HG03135 (cell line): Measurements from ENCODE around the gene WEE2.
"Not testable (repeated sequence)": the region's sequence is repeated elsewhere in the genome, so short reads cannot be mapped to it uniquely, and the experiment has no call there.

Experiments used
- ATAC-seq: cut with Tn5 transposase; IDR thresholded peaks from one replicate; pipeline ENCODE4 v1.9.1; 2021; ENCODE audit warnings: mild to moderate bottlenecking, moderate library complexity; ENCODE audit not compliant: unreplicated experiment

Gene WEE2

GRCh38 chr7:141712603-141713255, 4.6 kb downstream of the WEE2 start:
- ATAC-seq = no peak

DNA sequence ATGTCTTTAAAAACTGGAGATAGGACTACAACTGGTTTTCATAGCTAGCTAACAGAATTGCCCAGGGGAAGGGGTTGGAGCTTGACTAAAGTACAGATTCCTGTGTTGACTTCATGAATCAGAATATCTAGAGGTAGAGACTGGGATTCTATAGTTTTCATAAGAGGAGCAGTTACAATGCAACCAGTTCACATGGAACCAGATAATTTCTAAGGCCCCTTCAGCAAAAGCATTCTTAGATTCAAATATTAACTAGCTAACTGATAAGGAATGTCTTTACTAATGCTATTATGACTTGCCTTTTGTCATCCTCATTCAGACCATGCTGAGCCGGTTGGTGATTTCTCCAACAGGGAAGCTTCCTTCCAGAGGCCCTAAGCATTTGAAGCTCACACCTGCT, 5.7 kb downstream of the WEE2 start:
- no peak for ATAC-seq

DNA sequence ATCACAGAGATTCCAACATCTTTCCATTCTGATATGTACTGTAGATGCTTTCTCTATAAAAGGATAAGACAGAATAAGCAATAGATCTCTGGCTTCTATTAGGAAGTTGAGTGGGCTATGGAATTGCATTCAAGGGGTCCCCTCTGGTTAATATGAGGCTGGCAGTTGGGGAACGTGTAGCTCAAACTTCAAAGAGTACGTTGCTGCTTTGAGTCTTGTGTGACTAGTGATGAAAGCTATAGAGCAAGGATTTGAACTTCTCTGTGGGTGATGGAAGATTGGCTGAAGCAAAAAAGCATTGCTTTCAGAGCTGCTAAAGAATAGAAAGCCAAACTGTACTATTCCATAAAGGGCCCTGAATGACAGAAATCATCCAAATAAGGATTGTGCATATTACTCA, 6.4 kb downstream of the WEE2 start:
- ATAC-seq = no peak

GRCh38 chr7:141715018-141715417, 6.9 kb downstream of the WEE2 start:
- no peak for ATAC-seq

DNA sequence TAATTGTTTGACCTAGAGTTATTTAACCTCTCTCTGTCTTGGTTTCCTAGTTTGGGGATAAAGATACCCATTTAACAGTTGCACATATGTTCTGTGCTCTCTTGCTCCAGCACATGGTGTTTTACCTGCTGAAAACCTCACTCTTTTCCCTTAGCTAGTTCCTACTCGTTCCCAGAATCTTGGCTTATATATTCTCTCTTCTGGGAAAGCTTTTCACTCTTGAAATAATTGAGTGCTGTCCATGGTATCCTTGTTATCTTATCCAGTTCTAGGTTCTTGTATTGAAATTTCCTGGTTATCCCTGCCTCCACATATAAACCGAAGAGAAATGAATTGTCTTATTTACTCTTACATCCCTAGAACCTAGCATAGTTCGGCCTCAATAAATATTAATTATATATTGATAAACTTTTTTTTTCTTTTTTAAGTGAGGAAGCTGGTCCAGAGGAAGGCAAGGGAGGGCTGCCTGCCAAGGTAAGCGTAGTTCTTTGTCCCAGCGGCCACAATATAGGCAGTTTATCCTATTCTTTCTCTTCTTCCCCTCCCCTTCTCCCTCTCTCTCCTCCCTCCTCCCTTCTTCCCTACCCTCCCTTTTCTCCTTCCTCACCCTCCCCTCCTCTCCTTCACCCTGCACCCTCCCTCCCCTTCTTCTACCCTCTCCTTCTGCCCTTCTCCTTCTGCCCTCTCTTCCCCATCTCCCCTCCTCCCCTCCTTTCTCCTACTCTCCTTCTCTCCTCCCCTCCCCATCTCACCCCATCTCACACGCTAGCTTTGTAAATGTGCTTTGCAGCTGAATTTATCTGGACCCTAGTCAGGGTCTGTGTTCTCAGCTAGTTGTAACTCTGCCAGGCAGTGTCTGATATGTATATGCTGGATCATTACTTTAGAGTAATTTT, 7.9 kb downstream of the WEE2 start:
- no peak for ATAC-seq

- no peak for ATAC-seq
These were observed 9.3 kb downstream of the WEE2 start for GRCh38 chr7:141717450-141717849.

GRCh38 chr7:141722529-141722928, 14.4 kb downstream of the WEE2 start:
- ATAC-seq = no peak

DNA sequence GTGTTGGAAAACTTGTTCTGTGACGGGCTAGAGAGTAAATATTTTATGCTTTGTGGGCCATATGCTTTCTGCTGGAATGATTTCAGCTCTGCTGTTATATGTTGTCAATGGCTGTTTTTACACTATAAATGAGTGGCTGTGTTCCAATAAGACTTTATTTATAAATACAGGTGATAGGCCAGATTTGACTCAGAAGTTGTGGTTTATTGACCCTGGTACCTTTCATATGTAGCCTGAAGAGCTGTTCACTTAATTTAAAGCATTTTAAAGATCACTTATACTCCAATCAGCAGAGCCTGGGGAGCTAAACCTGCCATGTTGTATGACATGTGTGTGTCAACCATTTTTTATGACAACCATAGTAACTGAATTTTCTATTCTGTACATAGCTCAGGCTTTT, 20.9 kb downstream of the WEE2 start:
- no peak for ATAC-seq

- ATAC-seq = no peak
These were observed 23.5 kb downstream of the WEE2 start for GRCh38 chr7:141731476-141732149.

GRCh38 chr7:141737118-141737835, 29.1 kb downstream of the WEE2 start:
- ATAC-seq = no peak

DNA sequence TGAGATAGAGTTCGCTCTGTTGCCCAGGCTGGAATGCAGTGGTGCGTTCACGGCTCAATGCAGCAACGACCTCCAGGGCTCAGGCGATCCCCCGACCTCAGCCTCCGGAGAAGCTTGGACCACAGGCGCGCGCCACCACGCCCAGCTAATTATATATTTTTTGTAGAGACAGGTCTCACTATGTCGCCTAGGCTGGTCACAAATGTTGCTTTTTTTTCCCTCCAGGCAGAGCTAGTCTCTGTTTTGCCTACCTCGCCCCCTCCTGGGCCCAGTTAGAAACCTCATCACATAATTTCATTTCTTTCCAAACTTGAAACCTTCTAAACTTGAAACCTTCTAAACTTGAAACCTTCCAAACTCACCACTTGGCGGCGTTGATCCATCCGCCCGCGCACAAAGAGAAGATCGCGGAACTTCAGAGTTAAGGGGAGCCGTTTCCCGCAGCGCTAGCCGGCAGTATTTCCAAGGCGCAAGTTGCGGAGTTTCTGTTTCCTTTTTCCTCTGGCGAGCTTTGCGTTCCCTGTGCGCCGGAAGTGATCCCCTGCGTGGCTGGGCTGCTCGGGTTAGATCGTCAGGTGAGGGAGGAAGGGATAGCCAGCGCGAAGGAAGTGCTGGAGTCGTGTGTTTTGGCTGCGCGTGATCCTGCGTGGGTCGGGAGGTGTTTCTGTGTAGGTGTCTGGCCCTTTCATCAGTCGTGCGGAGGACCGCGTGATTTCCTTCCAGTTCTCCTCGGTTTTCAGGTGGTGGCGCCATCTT, 29.9 kb downstream of the WEE2 start, which contains the start of gene SSBP1:
SSBP1 (plus strand) TSS at position 523 of the 756 bp plus-strand sequence. CDS start 809 bp downstream, outside the sequence.
- peak; percentile 91 for ATAC-seq

GRCh38 chr7:141738592-141739013, 30.4 kb downstream of the WEE2 start:
- no peak for ATAC-seq

DNA sequence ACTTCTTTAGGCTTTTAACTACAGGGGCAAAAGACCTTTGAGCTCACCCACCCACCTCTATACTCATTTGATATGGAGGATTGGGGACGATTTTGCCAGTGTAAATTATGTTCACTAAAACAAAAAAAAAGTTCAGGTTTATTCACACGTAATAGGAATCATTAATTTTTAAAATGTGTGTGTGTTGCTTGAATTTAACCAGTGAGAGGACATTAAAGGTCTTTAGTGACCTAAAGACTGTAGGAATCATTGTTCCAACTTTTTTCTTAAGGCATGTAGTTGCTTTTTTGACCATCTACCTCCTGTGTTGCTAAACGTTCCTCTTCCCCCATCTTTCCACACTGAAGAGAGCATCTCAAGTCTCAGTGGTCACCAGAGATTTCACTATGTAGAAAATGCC, 31.1 kb downstream of the WEE2 start:
- no peak for ATAC-seq

DNA sequence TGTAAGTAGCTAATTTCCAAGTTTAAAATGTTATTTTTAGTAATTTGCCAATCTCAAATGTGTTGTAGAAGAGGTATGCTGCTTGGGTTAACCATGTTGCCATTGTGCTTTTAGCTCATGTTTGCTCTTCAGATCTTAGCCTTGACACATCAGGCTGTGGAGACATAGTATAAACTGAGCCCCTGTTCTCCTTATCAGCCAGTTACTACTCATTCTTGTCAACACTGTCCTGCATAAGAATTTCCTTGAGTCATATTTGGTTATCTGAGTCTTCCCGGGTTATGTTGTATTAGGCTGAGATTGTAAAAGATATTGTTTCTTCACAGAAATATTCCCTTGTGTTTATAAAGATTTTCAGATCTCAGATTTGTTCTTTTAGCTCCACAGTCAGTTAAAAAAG, 34.1 kb downstream of the WEE2 start:
- ATAC-seq = no peak

DNA sequence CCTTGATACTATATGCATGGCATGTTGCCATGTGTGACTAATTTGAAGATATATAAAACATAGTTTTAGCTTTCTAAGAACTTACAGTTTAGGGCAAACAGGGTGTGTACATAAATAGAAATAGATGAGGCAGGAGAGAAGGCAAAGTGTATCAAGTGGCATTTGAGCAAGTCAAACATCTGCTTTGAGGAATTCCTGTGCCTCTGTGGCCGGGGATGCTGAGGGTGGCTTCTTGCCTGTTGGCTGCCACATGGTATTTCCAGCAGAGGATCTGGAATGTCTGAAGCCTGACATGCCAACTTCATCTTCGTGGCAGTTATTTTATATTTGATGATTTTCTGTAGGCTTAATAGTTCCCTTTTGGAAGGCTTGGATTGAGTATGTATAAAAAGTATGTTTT, 36.0 kb downstream of the WEE2 start:
- ATAC-seq = no peak

DNA sequence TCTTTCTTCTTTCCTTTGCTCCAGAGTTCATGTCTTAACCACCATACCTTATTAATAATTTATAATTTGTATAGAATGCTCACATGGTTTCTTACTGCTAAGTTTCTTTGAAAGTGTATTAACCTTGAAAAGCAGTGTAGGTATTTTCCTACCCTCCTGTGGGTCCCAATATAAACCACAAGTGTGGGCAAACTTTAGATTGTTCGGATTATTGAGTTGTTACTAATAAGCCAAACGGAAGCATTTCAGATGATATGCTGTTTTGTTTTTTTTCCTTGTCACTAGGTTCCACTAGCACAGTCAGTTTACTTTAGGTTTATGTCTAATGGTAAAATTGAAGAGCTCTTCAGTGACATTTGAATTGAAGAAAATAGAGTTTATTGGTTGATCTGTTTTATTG, 40.2 kb downstream of the WEE2 start:
- ATAC-seq = no peak

GRCh38 chr7:141751904-141752303, 43.8 kb downstream of the WEE2 start:
- ATAC-seq = not testable (repeated sequence)

DNA sequence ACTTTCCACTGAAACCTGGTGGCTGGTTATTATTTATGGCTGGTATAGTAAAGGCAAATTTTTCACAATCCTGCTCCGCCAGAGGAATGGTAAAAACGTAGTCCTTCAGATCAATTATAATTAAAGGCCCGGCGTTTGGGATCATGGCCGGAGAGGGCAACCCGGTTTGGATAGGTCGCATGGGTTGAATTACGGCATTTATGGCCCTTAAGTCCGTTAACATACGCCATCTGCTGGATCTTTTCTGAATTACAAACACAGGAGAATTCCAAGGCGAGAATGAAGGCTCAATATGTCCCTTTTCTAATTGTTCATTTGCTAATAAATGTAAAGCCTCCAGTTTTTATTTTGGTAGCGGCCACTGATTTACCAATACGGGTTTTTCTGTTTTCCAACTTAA, 44.5 kb downstream of the WEE2 start:
- ATAC-seq = no peak

DNA sequence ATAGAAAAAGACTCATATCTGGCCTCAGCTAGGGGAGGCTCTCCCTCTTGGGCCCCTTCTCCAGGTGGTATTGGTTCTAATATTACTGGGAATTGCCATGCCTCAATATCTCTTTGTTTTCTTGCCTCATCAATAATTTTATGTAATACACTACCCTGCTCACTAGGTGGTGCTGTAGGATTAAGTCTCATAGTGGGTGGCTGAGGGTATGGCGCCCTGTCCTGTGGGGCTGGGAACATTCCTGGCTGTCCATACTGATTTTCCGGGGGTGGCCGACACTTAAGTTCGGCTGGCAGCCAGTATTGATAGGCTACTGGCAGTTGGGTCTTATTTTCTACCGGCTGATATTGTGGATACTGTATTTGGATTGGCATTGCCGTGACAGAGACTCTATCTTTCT, 46.8 kb downstream of the WEE2 start:
- ATAC-seq = no peak

DNA sequence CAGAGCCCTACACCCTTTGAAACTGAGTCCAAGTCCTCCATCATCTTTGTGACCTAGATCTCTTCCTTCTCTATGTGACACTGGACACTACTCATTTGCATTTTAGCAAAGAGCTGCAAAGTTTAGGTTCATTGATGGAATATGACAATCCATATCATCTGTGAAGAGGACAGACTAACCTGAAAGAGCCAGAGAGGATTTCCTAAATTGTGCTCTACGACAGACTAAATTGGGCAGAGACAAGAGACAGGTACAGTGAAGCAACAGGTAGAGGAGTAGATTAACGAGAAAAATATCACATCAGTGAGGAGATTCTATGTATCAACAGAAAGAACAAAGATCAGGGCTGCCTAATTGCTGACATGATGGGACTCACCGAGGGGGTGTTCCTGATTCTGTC, 55.6 kb downstream of the WEE2 start, which contains the start of gene TAS2R3:
TAS2R3 (plus strand) TSS at position 301 of the 400 bp plus-strand sequence; CDS start at position 363, 62 bp downstream.
- no peak for ATAC-seq
